Activated T-helper 1 cell treated with anti-CD3 and anti-CD28 coated beads, Interleukin-12 subunit alpha, Interleukin-12 subunit beta, Interleukin-2, Interleukin-4 antibody, amounts not matched to agents 30 ng/mL and 10 ng/mL and 1 ng/mL, durations not matched to agents 14 hours and 24 hours and 36 hours (primary cell): ENCODE data around the gene SERPINI2. TPM values are rescaled to one million over a fixed set of nuclear protein-coding genes. Genes with fewer than 3 reads are reported as not detected.
"Not testable (repeated sequence)": the region's sequence is repeated elsewhere in the genome, so short reads cannot be mapped to it uniquely, and the experiment has no call there.

Source experiments
- DNase-seq: peaks from one replicate; pipeline ENCODE4 v3.0.0; 2021; ENCODE audit warnings: low spot score
- H3K27ac Mint-ChIP-seq: one replicate; pipeline ENCODE4 v1.8.0; 2021; ENCODE audit warnings: mild to moderate bottlenecking, mixed read lengths
- H3K27me3 Mint-ChIP-seq: one replicate; pipeline ENCODE4 v1.8.0; 2022; ENCODE audit warnings: mild to moderate bottlenecking, moderate library complexity, mixed read lengths; ENCODE audit not compliant: insufficient read depth
- H3K36me3 Mint-ChIP-seq: one replicate; pipeline ENCODE4 v1.8.0; 2021; ENCODE audit warnings: low read depth, mixed read lengths
- H3K4me1 Mint-ChIP-seq: one replicate; pipeline ENCODE4 v1.8.0; 2021; ENCODE audit warnings: low read depth, mixed read lengths
- H3K4me3 Mint-ChIP-seq: one replicate; pipeline ENCODE4 v1.8.0; 2021; ENCODE audit warnings: mild to moderate bottlenecking, moderate library complexity, mixed read lengths
- H3K9me3 Mint-ChIP-seq: one replicate; pipeline ENCODE4 v1.8.0; 2021; ENCODE audit warnings: mixed read lengths
- intact Hi-C: fragments of 100-400 bp; cut with micrococcal nuclease; formaldehyde crosslinking; loops from one replicate; pipeline ENCODE4 v1.15.1; 2024
- total RNA-seq: library from RNA; stranded (reverse); gene quantifications from 2 replicates; pipeline ENCODE4 v1.2.3, GENCODE V29; 2022

SERPINI2 gene
- total RNA-seq, 1 donor from 2014 or later = not detected

DNA sequence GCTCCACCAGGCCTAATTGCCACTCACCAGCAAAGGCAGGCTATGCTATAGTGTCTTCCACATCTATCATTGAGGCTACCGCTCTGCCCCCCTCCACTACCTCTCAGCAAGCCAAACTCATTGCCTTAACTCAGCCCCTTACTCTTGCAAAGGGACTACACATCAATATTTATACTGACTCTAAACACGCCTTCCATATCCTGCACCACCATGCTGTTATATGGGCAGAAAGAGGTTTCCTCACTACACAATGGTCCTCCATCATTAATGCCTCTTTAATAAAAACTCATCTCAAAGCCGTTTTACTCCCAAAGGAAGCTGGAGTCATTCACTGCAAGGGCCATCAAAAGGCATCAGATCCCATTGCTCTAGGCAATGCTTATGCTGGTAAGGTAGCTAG lies 46.9 kb downstream of the SERPINI2 start:
- H3K36me3 Mint-ChIP-seq, H3K27me3 Mint-ChIP-seq, H3K4me3 Mint-ChIP-seq, DNase-seq, intact Hi-C loops, H3K4me1 Mint-ChIP-seq, H3K9me3 Mint-ChIP-seq, H3K27ac Mint-ChIP-seq: not testable (repeated sequence)

DNA sequence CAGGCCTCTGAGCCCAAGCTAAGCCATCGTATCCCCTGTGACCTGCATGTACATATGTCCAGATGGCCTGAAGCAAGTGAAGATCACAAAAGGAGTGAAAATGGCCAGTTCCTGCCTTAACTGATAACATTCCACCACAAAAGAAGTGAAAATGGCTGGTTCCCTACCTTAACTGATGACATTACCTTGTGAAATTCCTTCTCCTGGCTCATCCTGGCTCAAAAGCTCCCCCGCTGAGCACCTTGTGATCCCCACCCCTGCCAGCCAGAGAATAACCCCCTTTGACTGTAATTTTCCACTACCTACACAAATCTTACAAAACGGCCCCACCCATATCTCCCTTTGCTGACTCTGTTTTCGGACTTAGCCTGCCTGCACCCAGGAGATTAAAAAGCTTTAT lies 51.4 kb downstream of the SERPINI2 start:
- H3K9me3 Mint-ChIP-seq, H3K4me3 Mint-ChIP-seq, H3K27ac Mint-ChIP-seq, DNase-seq, H3K27me3 Mint-ChIP-seq, H3K4me1 Mint-ChIP-seq, H3K36me3 Mint-ChIP-seq, intact Hi-C loops: not testable (repeated sequence)

DNA sequence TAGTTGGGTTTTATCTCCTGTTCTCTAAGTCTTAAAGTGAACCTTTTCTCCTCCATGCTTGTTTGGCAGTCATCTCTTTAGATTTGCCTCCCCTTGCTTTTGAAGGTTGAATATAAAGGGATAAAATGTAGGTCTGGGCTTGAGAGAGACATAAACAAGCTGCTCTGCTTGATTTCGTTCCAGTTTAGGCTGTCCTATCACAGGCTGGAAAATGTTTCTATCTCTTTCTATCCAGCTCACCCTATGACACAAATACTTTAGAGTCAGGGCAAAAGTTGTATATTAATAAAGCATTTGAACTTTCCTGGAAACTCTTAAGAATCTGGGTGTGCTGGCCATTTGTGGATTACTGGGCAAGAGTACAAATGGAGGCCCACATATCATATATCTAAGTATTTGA lies 64.2 kb downstream of the SERPINI2 start:
- H3K9me3 Mint-ChIP-seq = no peaks in the 10 kb centered on the region
- no peak overlapping the region for H3K4me3 Mint-ChIP-seq
- intact Hi-C loops = no loop called here
- H3K36me3 Mint-ChIP-seq = no peaks in the 10 kb centered on the region
- DNase-seq = no peak
- H3K27me3 Mint-ChIP-seq = no peaks in the 10 kb centered on the region
- H3K27ac Mint-ChIP-seq = no peak overlapping the region
- H3K4me1 Mint-ChIP-seq = no peaks in the 10 kb centered on the region

DNA sequence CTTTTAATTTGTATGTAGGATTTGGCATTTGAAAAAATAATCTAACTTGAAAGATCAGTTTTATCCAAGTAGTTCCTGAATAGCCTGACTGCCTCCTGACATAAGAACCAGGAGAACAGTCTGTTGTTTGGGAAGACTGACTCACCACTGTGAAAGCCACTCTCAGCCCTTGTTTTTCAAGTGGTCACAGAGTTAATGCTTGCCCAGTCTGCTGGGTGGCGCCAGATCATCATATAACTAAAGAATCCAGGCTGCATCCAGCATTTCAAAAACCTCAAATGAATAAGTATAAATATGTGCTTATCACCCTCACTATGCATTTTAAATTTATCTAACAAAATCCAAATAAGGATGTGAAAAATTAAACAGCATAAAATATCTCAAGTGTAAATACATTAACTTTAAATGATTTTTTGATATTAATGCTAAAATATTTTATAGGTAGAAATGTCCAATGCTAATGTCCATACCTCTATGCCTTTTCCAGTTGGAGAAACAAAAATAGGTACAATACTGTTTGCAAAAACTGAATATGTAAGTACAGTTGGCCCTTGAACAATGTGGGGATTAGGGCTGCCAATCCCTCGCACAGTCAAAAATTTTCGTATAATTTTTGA lies 66.9 kb downstream of the SERPINI2 start:
- H3K4me1 Mint-ChIP-seq = no peaks in the 10 kb centered on the region
- H3K9me3 Mint-ChIP-seq = no peaks in the 10 kb centered on the region
- intact Hi-C loops = no loop called here
- H3K4me3 Mint-ChIP-seq = no peak overlapping the region
- no peak overlapping the region for H3K27ac Mint-ChIP-seq
- H3K27me3 Mint-ChIP-seq = no peaks in the 10 kb centered on the region
- no peak for DNase-seq
- H3K36me3 Mint-ChIP-seq = no peaks in the 10 kb centered on the region

DNA sequence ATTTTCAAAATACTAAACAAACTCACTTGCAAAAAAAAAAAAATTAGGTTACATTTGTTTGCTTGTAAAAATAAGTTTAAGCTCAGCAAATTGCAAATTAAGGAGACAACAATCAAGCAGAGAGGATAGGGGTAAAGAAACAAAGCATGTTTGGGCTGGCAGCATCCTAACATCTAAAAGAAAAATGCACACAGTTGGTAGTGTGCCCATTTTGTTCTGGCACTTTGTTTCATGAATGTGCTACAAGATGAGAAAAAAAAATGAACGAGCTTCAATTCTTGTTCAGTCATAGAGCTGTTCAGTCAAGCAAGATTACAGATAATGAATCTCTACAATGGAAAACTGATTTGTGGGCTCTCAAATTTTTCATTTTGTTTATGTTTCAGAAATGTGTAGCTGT lies 76.0 kb downstream of the SERPINI2 start:
- Mint-ChIP-seq H3K36me3 (no peaks in the 10 kb centered on the region), H3K27ac (no peak overlapping the region), H3K4me3 (no peak overlapping the region), H3K4me1 (no peaks in the 10 kb centered on the region), H3K27me3 (no peaks in the 10 kb centered on the region), H3K9me3 (no peaks in the 10 kb centered on the region)
- intact Hi-C loops = no loop called here
- DNase-seq = no peak

DNA sequence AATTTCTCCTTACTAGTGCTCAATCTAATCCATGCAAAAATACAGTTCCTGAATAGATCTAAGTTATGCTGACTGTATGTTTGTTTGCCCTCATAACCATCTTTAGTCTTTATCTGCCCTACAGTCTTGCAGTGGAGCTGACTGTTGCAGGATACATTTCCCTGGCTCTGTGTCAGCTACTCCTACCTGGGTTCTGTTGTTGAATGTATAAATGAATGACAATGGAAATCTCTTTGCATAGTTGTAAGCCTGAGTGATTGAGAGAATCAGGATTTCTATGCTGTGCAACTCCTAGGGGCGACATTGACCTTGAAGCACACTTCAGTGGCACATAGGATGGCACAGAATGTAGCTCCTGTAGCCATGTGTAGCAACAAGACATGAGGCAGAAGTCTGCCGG lies 77.8 kb downstream of the SERPINI2 start:
- intact Hi-C loops = no loop called here
- no peak for DNase-seq
- Mint-ChIP-seq H3K27me3 (no peaks in the 10 kb centered on the region), H3K27ac (no peak overlapping the region), H3K4me3 (no peak overlapping the region), H3K9me3 (no peaks in the 10 kb centered on the region), H3K4me1 (no peaks in the 10 kb centered on the region), H3K36me3 (no peaks in the 10 kb centered on the region)

DNA sequence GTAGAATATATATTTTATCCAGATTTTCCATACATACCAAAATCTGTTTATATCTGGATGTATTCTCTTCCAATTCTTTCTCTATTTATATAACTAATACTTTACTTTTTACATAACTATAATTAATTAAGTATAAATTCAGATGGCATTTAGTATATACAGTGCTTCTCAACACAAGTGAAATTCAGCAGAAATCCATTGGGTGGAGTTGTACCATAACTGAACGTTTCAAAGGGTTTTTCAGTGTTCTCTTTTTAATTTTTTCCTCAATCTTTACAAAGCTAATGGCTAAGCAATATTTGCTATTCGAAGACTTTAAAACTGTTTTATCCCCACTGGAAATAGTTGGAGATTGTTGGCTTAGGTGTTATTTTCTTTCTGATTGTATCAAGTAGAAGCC lies 79.8 kb downstream of the SERPINI2 start:
- Mint-ChIP-seq H3K4me3 (no peak overlapping the region), H3K27me3 (no peaks in the 10 kb centered on the region), H3K27ac (no peak overlapping the region), H3K9me3 (no peaks in the 10 kb centered on the region), H3K36me3 (no peaks in the 10 kb centered on the region), H3K4me1 (no peaks in the 10 kb centered on the region)
- no peak for DNase-seq
- intact Hi-C loops = no loop called here

Other genes with a start within 250 kb of the SERPINI2 start
- not detected in 2 replicates for gene ZBBX, start 93.7 kb downstream of the SERPINI2 start, total RNA-seq
- not detected in 2 replicates for gene WDR49, start 179.9 kb upstream of the SERPINI2 start, total RNA-seq